NCI-H2196 (cell line): ENCODE measurements around the gene TACO1.

Experiments used
- DNase-seq: peaks from one replicate; lab custom pipeline; 2025; ENCODE audit not compliant: unreplicated experiment; lab: John Stamatoyannopoulos, UW

Gene TACO1

GRCh38 chr17:63635787-63636186, 35.1 kb downstream of the TACO1 start:
- no peak for DNase-seq

- DNase-seq = no peak
These were observed 38.4 kb downstream of the TACO1 start for GRCh38 chr17:63639125-63639524.

GRCh38 chr17:63640038-63640437, 39.3 kb downstream of the TACO1 start:
- DNase-seq = no peak

GRCh38 chr17:63641692-63642448, 41.2 kb downstream of the TACO1 start:
- DNase-seq = no peak

- DNase-seq = no peak
These were observed 44.2 kb downstream of the TACO1 start for GRCh38 chr17:63644846-63645245.

- no peak for DNase-seq
These were observed 45.2 kb downstream of the TACO1 start for GRCh38 chr17:63645775-63646487.

- DNase-seq = no peak
These were observed 45.8 kb downstream of the TACO1 start for GRCh38 chr17:63646488-63646806.

- no peak for DNase-seq
These were observed 46.5 kb downstream of the TACO1 start for GRCh38 chr17:63647065-63647725.

- DNase-seq = no peak
These were observed 47.2 kb downstream of the TACO1 start for GRCh38 chr17:63647936-63648335.

GRCh38 chr17:63649813-63650212, 49.1 kb downstream of the TACO1 start:
- no peak for DNase-seq

GRCh38 chr17:63652106-63652505, 51.4 kb downstream of the TACO1 start:
- DNase-seq = no peak

GRCh38 chr17:63653050-63653449, 52.4 kb downstream of the TACO1 start:
- DNase-seq = no peak

GRCh38 chr17:63657786-63658185, 57.1 kb downstream of the TACO1 start:
- no peak for DNase-seq
